Mammary epithelial cell (primary cell): ENCODE measurements around the gene FGF10.

ENCODE experiments used
- EZH2 ChIP-seq: IDR thresholded peaks from 2 replicates; pipeline ENCODE4 v1.6.1; 2012; ENCODE audit warnings: low read length, inconsistent platforms, borderline replicate concordance
- TF ChIP-seq, protein P1 (sequence below), 2 donors: IDR thresholded peaks in 1 of 2; conservative IDR thresholded peaks in 1 of 2; 2 replicates each; pipeline ENCODE4 v1.5.1; 2011 to 2012; ENCODE audit warnings: inconsistent platforms in 2 of 2, low read length in 2 of 2, mild to moderate bottlenecking in 2 of 2, control low read depth in 1 of 2, low read depth in 1 of 2; ENCODE audit not compliant: insufficient read depth in 1 of 2; ENCODE audit errors: extremely low read depth in 1 of 2

DNA sequence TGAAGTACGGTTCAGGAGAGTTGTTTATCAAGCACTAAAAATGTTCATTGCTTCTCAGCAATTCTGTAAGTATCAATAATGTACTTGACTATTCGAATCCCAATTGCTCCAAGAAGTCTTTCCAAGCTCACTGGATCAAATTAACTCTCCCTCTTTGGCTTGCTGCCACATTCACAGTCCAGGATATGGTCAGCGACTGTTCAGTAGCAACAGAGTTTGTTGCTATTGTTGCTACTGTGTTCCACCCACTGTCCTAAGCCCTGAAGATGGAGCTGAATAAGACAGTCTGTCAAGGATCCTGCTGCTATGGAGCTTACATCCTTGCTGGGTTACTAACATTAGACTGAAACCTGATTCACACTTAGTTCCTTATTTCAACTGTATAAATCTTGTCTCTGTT lies 110.8 kb downstream of the FGF10 start:
- TF ChIP-seq, protein P1, sequence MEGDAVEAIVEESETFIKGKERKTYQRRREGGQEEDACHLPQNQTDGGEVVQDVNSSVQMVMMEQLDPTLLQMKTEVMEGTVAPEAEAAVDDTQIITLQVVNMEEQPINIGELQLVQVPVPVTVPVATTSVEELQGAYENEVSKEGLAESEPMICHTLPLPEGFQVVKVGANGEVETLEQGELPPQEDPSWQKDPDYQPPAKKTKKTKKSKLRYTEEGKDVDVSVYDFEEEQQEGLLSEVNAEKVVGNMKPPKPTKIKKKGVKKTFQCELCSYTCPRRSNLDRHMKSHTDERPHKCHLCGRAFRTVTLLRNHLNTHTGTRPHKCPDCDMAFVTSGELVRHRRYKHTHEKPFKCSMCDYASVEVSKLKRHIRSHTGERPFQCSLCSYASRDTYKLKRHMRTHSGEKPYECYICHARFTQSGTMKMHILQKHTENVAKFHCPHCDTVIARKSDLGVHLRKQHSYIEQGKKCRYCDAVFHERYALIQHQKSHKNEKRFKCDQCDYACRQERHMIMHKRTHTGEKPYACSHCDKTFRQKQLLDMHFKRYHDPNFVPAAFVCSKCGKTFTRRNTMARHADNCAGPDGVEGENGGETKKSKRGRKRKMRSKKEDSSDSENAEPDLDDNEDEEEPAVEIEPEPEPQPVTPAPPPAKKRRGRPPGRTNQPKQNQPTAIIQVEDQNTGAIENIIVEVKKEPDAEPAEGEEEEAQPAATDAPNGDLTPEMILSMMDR (conservative IDR thresholded peaks at IDR 0.05 in 1 of 2, IDR thresholded peaks at IDR 0.05 in 1 of 2; ENCODE audit: extremely low read depth in 1 of 2, insufficient read depth in 1 of 2, low read depth in 1 of 2, low read length in 2 of 2): no peak
- TF ChIP-seq EZH2: no peak
